HepG2 (cell line): ENCODE results near the gene ITGAE. TPM values are rescaled to one million over a fixed set of nuclear protein-coding genes. Genes with fewer than 3 reads are reported as not detected.
A peak's percentile ranks its signal among the peaks of the same experiment; 100 is the strongest.

Source experiments
- CHCHD3 ChIP-seq: sonication (generic); formaldehyde crosslinking; IDR thresholded peaks from 2 replicates; pipeline ENCODE4 v1.8.0; 2022; ENCODE audit warnings: mild to moderate bottlenecking, missing genetic modification reagents, moderate library complexity
- GLMP ChIP-seq: sonication (generic); formaldehyde crosslinking; IDR thresholded peaks from 2 replicates; pipeline ENCODE4 v1.9.0; 2021; ENCODE audit warnings: missing genetic modification reagents, mild to moderate bottlenecking, borderline replicate concordance
- GMEB1 ChIP-seq: sonication (generic); formaldehyde crosslinking; IDR thresholded peaks from 2 replicates; pipeline ENCODE4 v1.5.1; 2020; ENCODE audit warnings: missing genetic modification reagents, mild to moderate bottlenecking, borderline replicate concordance
- KLF15 ChIP-seq: sonication (generic); formaldehyde crosslinking; IDR thresholded peaks from 2 replicates; pipeline ENCODE4 v1.8.1; 2023; ENCODE audit warnings: borderline replicate concordance, mild to moderate bottlenecking, inconsistent platforms, missing genetic modification reagents, mixed read lengths
- NAIF1 ChIP-seq: sonication (generic); formaldehyde crosslinking; IDR thresholded peaks from 2 replicates; pipeline ENCODE4 v1.5.0; 2020; ENCODE audit warnings: mild to moderate bottlenecking, missing genetic modification reagents, borderline replicate concordance
- NFATC3 ChIP-seq: sonication (generic); formaldehyde crosslinking; IDR thresholded peaks from 2 replicates; pipeline ENCODE4 v1.5.1; 2020; ENCODE audit warnings: mild to moderate bottlenecking, missing genetic modification reagents
- NR2F2 ChIP-seq: IDR thresholded peaks from 2 replicates; pipeline ENCODE4 v1.6.1; 2012; ENCODE audit warnings: low read depth, inconsistent platforms, borderline replicate concordance
- PBX2 ChIP-seq: IDR thresholded peaks from 2 replicates; pipeline ENCODE4 v1.6.1; 2016; ENCODE audit warnings: control low read depth
- RARG ChIP-seq: sonication (generic); formaldehyde crosslinking; IDR thresholded peaks from 2 replicates; pipeline ENCODE4 v1.4.0; 2020; ENCODE audit warnings: low read depth, mild to moderate bottlenecking, missing genetic modification reagents
- SAP130 ChIP-seq: IDR thresholded peaks from 2 replicates; pipeline ENCODE4 v1.6.1; 2016; ENCODE audit warnings: low read depth
- TCF7L2 ChIP-seq: IDR thresholded peaks from 2 replicates; pipeline ENCODE4 v1.6.1; 2011; ENCODE audit warnings: mild to moderate bottlenecking, low read depth, low read length, moderate library complexity
- TERF1 ChIP-seq: sonication (generic); formaldehyde crosslinking; IDR thresholded peaks from 2 replicates; pipeline ENCODE4 v1.8.0; 2022; ENCODE audit warnings: mild to moderate bottlenecking, missing genetic modification reagents, moderate library complexity
- ZFP36L1 ChIP-seq: sonication (generic); formaldehyde crosslinking; IDR thresholded peaks from 2 replicates; pipeline ENCODE4 v1.8.0; 2022; ENCODE audit warnings: mild to moderate bottlenecking, missing genetic modification reagents, moderate library complexity
- ZMAT3 ChIP-seq: sonication (generic); formaldehyde crosslinking; conservative IDR thresholded peaks from 2 replicates; pipeline ENCODE4 v1.7.0; 2021; ENCODE audit warnings: missing genetic modification reagents
- ZNF280D ChIP-seq: sonication (generic); formaldehyde crosslinking; IDR thresholded peaks from 2 replicates; pipeline ENCODE4 v1.5.1; 2020; ENCODE audit warnings: mild to moderate bottlenecking, missing genetic modification reagents
- ZNF496 ChIP-seq: sonication (generic); formaldehyde crosslinking; IDR thresholded peaks from 2 replicates; pipeline ENCODE4 v1.8.1; 2023; ENCODE audit warnings: mild to moderate bottlenecking, moderate library complexity, missing genetic modification reagents; ENCODE audit not compliant: insufficient replicate concordance
- ZNF501 ChIP-seq: sonication (generic); formaldehyde crosslinking; IDR thresholded peaks from 2 replicates; pipeline ENCODE4 v1.5.1; 2020; ENCODE audit warnings: mild to moderate bottlenecking, moderate library complexity, missing genetic modification reagents
- ZNF619 ChIP-seq: sonication (generic); formaldehyde crosslinking; IDR thresholded peaks from 2 replicates; pipeline ENCODE4 v1.4.0; 2020; ENCODE audit warnings: mild to moderate bottlenecking, missing genetic modification reagents
- ZNF747 ChIP-seq: sonication (generic); formaldehyde crosslinking; IDR thresholded peaks from 2 replicates; pipeline ENCODE4 v1.8.1; 2023; ENCODE audit warnings: missing genetic modification reagents, mild to moderate bottlenecking, borderline replicate concordance
- polyA plus RNA-seq, 8 experiments: library from polyadenylated mRNA; depleted of rRNA in 3 of 8; stranded (reverse) in 7 of 8; unstranded in 1 of 8; fragments of >200 nt; fragmentation: Illumina TruSeq in 4 of 8; extraction: Trizol in 4 of 8; gene quantifications; 2 replicates each; pipeline versions ENCODE4 v1.2.1 to v1.2.3, GENCODE V29; 2011 to 2016; ENCODE audit warnings: low read depth in 4 of 8, missing spikeins in 1 of 8, mixed read lengths in 1 of 8; ENCODE audit not compliant: insufficient read depth in 1 of 8
- total RNA-seq, 5 experiments: library from RNA; depleted of rRNA; stranded (reverse); fragments of >200 nt; fragmentation: Illumina TruSeq; extraction: Trizol; gene quantifications; 2 replicates each; pipeline ENCODE4 v1.2.3, GENCODE V29; 2016; ENCODE audit warnings: low read depth in 1 of 5

Gene ITGAE
- total and polyA plus RNA-seq, 2 of the 13 experiments (the other 11 are each of a cell fraction or from before 2014, with no cell fraction given), result 42.3 to 49.0 TPM

- TF ChIP-seq GMEB1 (CRISPR knock-in tag) (no peak), NFATC3 (no peak), TCF7L2 (no peak), ZNF747 (no peak), ZNF496 (CRISPR knock-in tag) (no peak), NAIF1 (no peak), RARG (no peak), PBX2 (CRISPR knock-in tag) (no peak), TERF1 (CRISPR knock-in tag) (no peak), KLF15 (no peak), NR2F2 (no peak), ZMAT3 (no peak), SAP130 (CRISPR knock-in tag) (peak; percentile 19; the same call in 1 of the 2 replicates), GLMP (CRISPR knock-in tag) (no peak), ZNF280D (CRISPR knock-in tag) (no peak), ZNF501 (CRISPR knock-in tag) (no peak), CHCHD3 (no peak), ZFP36L1 (CRISPR knock-in tag) (no peak), ZNF619 (CRISPR knock-in tag) (no peak)
These were observed 28.2 kb downstream of the ITGAE start (continued) for GRCh38 chr17:3772764-3773163.
